DOHH2 (cell line): Measurements from ENCODE around the gene ACOT9.

Source experiments
- EZH2phosphoT487 ChIP-seq: fragments of 200-600 bp; sonication (generic); IDR thresholded peaks from 2 replicates; pipeline ENCODE4 v1.6.1; 2017; ENCODE audit warnings: borderline replicate concordance, mild to moderate bottlenecking, antibody characterized with exemption, low read length, moderate library complexity, mixed read lengths
- TF ChIP-seq, protein P1 (sequence below): fragments of 200-600 bp; sonication (generic); IDR thresholded peaks from one replicate; pipeline ENCODE4 v1.5.1; 2014; ENCODE audit warnings: antibody characterized with exemption, mild to moderate bottlenecking, low read depth, low read length; ENCODE audit not compliant: poor library complexity, severe bottlenecking

DNA sequence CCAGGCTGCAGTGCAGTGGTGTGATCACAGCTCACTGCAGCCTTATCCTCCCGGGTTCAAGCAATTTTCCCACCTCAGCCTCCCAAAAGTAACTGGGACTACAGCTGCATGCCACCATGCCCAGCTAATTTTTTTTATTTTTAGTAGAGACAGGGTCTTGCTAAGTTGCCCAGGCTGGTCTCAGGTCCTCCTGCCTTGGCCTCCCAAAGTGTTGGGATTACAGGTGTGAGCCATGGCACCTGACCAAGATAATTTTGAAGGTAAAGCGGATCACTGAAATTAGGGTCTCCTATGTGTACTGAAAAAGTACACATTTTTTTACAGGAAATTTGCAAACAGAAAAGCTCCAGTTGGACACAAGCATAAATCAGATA, 44.7 kb upstream of the ACOT9 start:
- TF ChIP-seq, protein P1, sequence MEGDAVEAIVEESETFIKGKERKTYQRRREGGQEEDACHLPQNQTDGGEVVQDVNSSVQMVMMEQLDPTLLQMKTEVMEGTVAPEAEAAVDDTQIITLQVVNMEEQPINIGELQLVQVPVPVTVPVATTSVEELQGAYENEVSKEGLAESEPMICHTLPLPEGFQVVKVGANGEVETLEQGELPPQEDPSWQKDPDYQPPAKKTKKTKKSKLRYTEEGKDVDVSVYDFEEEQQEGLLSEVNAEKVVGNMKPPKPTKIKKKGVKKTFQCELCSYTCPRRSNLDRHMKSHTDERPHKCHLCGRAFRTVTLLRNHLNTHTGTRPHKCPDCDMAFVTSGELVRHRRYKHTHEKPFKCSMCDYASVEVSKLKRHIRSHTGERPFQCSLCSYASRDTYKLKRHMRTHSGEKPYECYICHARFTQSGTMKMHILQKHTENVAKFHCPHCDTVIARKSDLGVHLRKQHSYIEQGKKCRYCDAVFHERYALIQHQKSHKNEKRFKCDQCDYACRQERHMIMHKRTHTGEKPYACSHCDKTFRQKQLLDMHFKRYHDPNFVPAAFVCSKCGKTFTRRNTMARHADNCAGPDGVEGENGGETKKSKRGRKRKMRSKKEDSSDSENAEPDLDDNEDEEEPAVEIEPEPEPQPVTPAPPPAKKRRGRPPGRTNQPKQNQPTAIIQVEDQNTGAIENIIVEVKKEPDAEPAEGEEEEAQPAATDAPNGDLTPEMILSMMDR, result no peak
- no peak for TF ChIP-seq EZH2phosphoT487
